Upper lobe of left lung (tissue), 4 donors: ENCODE data around the gene NAA60.

Experiments
- POLR2A ChIP-seq, 4 donors: fragments of 450-650 bp; IDR thresholded peaks; one replicate each; pipeline ENCODE4 v1.5.1; 2016 to 2017; ENCODE audit warnings: antibody characterized with exemption in 4 of 4, mild to moderate bottlenecking in 2 of 4
- TF ChIP-seq, protein P1 (sequence below), 6 experiments: fragments of 450-650 bp in 4 of 6; fragments of 200-600 bp in 2 of 6; sonication (generic) in 2 of 6; IDR thresholded peaks; one replicate each; pipeline ENCODE4 v1.5.1; 2016 to 2019; ENCODE audit warnings: antibody characterized with exemption in 6 of 6

DNA sequence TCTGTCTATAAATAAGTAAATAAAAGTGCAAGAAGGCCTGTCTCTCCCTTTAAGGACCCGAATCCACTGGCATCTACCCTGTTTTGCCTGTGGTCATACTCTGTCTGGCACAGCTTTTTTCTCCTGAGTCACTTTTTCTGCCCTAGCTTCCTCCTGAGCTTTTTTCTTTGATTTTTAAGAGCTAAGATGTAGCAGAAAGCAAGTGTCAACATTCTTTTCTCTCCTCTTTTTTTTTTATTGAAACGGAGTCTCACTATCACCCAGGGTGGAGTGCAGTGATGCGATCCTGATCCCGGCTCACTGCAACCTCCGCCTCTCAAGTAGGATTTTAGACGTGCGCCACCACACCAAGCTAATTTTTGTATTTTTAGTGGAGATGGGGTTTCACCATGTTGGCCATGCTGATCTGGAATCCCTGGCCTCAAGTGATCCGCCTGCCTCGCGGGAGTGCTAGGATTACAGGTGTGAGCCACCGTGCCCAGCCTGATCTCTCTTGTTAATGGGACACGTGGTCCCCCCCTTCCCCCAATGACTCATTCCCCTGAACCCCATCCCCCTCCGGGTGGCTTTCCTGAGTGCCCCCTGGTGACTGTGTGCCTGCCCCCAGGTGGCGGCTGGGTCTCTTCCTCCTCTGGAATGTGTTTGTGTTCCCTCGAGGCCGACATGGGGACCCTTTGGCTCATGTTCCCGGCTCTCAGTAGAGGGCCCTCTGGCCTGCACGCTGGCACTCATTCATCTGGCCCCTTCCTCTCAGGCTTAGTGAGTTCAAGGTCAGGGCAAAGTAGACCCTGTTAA lies 37.6 kb downstream of the NAA60 start:
- TF ChIP-seq, protein P1, sequence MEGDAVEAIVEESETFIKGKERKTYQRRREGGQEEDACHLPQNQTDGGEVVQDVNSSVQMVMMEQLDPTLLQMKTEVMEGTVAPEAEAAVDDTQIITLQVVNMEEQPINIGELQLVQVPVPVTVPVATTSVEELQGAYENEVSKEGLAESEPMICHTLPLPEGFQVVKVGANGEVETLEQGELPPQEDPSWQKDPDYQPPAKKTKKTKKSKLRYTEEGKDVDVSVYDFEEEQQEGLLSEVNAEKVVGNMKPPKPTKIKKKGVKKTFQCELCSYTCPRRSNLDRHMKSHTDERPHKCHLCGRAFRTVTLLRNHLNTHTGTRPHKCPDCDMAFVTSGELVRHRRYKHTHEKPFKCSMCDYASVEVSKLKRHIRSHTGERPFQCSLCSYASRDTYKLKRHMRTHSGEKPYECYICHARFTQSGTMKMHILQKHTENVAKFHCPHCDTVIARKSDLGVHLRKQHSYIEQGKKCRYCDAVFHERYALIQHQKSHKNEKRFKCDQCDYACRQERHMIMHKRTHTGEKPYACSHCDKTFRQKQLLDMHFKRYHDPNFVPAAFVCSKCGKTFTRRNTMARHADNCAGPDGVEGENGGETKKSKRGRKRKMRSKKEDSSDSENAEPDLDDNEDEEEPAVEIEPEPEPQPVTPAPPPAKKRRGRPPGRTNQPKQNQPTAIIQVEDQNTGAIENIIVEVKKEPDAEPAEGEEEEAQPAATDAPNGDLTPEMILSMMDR (IDR thresholded peaks at IDR 0.05) = no peak
- no peak for TF ChIP-seq POLR2A (IDR thresholded peaks at IDR 0.05)
